Measurements from ENCODE around the gene WNT9A.

Gene WNT9A

GRCh38 chr1:227937031-227937837 lies 10.5 kb downstream of the WNT9A start:
- Histone ChIP-seq H3K9me3 (replicated peaks; ENCODE audit: low read length) (peaks cover 11% of the 10 kb centered on the region), H3K4me3 (ENCODE audit: low read length) (no peak overlapping the region), H3K9ac (ENCODE audit: low read depth, low read length) (no peak overlapping the region), H3K27me3 (ENCODE audit: control insufficient read depth, insufficient read depth, low read length) (no peaks in the 10 kb centered on the region), H3K36me3 (ENCODE audit: insufficient read depth, low read length) (no peaks in the 10 kb centered on the region), H3K4me2 (ENCODE audit: low read length) (no peak overlapping the region), H3K4me1 (ENCODE audit: control insufficient read depth, insufficient read depth, low read length) (no peaks in the 10 kb centered on the region)

DNA sequence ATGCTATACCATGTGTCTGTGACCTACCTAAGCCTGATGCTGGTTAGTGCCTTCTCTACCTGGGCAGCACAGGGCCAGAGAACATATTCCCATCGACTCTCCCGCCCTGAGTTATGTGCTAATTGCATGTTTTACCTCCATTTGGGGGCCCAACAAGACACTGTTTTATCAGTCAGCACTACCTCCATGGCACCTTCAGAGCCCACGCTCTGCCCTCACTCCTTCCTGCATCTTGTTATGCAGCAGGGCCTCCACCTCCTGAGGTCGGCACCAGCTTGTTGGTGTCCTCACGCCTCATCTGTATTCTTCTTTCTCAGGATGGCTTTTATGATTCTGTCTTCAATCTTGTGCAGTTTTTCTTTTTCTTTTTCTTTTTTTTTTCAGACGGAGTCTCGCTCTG lies 11.9 kb downstream of the WNT9A start:
- Histone ChIP-seq H3K4me1 (ENCODE audit: control insufficient read depth, insufficient read depth, low read length) (no peaks in the 10 kb centered on the region), H3K9me3 (replicated peaks; ENCODE audit: low read length) (peaks cover 11% of the 10 kb centered on the region), H3K4me2 (ENCODE audit: low read length) (no peak overlapping the region), H3K36me3 (ENCODE audit: insufficient read depth, low read length) (no peaks in the 10 kb centered on the region), H3K4me3 (ENCODE audit: low read length) (no peak overlapping the region), H3K27me3 (ENCODE audit: control insufficient read depth, insufficient read depth, low read length) (no peaks in the 10 kb centered on the region), H3K9ac (ENCODE audit: low read depth, low read length) (no peak overlapping the region)

GRCh38 chr1:227934476-227935313 lies 13.0 kb downstream of the WNT9A start:
- Histone ChIP-seq H3K9me3 (replicated peaks; ENCODE audit: low read length) (peaks cover 11% of the 10 kb centered on the region), H3K27me3 (ENCODE audit: control insufficient read depth, insufficient read depth, low read length) (no peaks in the 10 kb centered on the region), H3K4me1 (ENCODE audit: control insufficient read depth, insufficient read depth, low read length) (no peaks in the 10 kb centered on the region), H3K36me3 (ENCODE audit: insufficient read depth, low read length) (no peaks in the 10 kb centered on the region), H3K9ac (ENCODE audit: low read depth, low read length) (no peak overlapping the region), H3K4me3 (ENCODE audit: low read length) (no peak overlapping the region), H3K4me2 (ENCODE audit: low read length) (no peak overlapping the region)

DNA sequence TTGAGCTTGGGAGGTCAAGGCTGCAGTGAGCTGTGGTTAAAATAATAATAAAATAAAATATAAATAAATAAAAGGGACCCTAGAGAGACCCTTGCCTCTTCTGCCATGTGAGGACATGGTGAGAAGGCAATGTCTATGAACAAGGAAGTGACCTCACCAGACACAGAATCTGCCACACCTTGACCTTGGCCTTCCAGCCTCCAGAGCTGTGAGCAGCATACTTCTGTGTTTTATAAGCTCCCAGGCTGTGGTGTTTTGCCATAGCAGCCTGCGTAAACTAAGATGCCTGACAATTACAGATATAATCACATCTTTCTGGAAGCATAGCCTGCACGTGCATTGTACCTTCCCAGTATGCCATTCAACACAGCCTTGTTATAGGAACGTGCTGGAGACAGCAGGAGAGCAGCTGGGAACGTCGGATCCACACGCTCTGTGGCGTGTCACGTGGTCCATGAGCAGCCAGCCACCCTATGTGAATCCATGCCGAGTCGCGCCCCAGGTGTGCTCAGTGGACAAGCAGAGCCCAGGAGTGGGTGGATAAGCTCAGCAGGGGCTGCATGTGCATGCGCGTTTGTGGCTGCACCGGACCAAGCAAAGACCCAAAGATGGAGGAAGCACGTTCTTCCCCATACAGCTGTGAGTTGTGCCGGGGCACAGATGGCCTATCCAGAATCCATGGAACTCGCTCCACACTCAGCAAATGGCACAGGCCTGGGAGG lies 17.8 kb downstream of the WNT9A start:
- Histone ChIP-seq H3K27me3 (ENCODE audit: control insufficient read depth, insufficient read depth, low read length) (no peaks in the 10 kb centered on the region), H3K4me2 (ENCODE audit: low read length) (no peak overlapping the region), H3K4me3 (ENCODE audit: low read length) (no peak overlapping the region), H3K36me3 (ENCODE audit: insufficient read depth, low read length) (no peaks in the 10 kb centered on the region), H3K4me1 (ENCODE audit: control insufficient read depth, insufficient read depth, low read length) (no peaks in the 10 kb centered on the region), H3K9ac (ENCODE audit: low read depth, low read length) (no peak overlapping the region), H3K9me3 (replicated peaks; ENCODE audit: low read length) (peaks cover 5% of the 10 kb centered on the region)

- H3K27me3 ChIP-seq (ENCODE audit: control insufficient read depth, insufficient read depth, low read length): no peaks in the 10 kb centered on the region
- no peak overlapping the region for H3K4me2 ChIP-seq (ENCODE audit: low read length)
- no peaks in the 10 kb centered on the region for H3K36me3 ChIP-seq (ENCODE audit: insufficient read depth, low read length)
- H3K9ac ChIP-seq (ENCODE audit: low read depth, low read length): no peak overlapping the region
- H3K4me3 ChIP-seq (ENCODE audit: low read length): no peak overlapping the region
- H3K9me3 ChIP-seq (replicated peaks; ENCODE audit: low read length): no peaks in the 10 kb centered on the region
- H3K4me1 ChIP-seq (ENCODE audit: control insufficient read depth, insufficient read depth, low read length): no peaks in the 10 kb centered on the region
Measured at GRCh38 chr1:227928811-227929375, 18.8 kb downstream of the WNT9A start.

- no peaks in the 10 kb centered on the region for H3K27me3 ChIP-seq (ENCODE audit: control insufficient read depth, insufficient read depth, low read length)
- no peak overlapping the region for H3K9ac ChIP-seq (ENCODE audit: low read depth, low read length)
- H3K9me3 ChIP-seq (replicated peaks; ENCODE audit: low read length): no peaks in the 10 kb centered on the region
- H3K36me3 ChIP-seq (ENCODE audit: insufficient read depth, low read length): no peaks in the 10 kb centered on the region
- no peak overlapping the region for H3K4me2 ChIP-seq (ENCODE audit: low read length)
- H3K4me3 ChIP-seq (ENCODE audit: low read length): no peak overlapping the region
- H3K4me1 ChIP-seq (ENCODE audit: control insufficient read depth, insufficient read depth, low read length): no peaks in the 10 kb centered on the region
Measured at GRCh38 chr1:227927971-227928741, 19.6 kb downstream of the WNT9A start.

DNA sequence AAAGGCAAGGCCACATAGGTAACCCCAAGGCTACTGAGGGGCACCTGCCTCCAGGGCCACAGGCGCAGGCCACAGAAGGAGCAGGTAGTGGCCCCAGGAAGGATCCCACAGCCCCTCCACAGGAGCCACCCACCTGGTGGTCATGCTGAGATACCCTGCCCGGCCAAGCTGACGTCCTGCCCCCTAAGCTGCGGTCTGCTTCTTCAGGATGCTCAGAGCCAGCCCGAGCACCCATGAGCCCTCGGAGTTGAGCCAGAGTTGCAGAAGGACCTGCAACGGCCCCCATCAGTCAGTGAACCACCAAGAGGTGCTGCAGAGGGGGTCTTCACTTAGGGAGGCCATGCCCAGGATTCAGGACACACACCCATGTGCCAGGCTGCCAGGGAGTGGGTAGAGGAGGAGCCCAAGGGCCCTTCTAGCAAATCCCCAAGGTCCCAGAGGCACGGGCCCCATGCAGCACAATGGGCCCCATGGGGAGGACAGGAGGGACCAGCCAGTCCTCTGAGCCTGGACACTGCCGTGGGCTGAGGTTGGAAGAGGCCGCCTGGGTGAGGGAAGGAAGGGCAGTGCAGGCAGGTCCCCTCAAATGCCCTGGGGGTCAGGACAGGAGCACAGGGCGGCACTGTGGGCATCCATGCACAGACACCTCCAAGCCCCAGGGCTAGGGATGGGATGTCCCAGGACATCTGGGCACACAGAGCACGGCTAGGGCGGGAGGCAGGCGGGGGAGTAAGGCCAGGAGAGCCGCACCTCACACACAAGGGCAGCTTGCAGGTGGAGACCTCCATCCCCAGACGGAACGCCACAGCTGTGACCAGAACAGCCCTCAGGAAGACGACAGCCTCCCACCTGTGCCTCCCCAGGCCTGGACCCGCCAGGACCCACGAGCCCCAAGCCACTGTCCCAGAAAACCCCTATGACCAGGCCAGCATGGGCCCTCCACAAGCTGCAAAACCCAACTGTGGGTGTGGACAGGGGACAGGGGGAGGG lies 20.5 kb downstream of the WNT9A start:
- Histone ChIP-seq H3K4me2 (ENCODE audit: low read length) (no peak overlapping the region), H3K9me3 (replicated peaks; ENCODE audit: low read length) (no peaks in the 10 kb centered on the region), H3K4me3 (ENCODE audit: low read length) (no peak overlapping the region)

DNA sequence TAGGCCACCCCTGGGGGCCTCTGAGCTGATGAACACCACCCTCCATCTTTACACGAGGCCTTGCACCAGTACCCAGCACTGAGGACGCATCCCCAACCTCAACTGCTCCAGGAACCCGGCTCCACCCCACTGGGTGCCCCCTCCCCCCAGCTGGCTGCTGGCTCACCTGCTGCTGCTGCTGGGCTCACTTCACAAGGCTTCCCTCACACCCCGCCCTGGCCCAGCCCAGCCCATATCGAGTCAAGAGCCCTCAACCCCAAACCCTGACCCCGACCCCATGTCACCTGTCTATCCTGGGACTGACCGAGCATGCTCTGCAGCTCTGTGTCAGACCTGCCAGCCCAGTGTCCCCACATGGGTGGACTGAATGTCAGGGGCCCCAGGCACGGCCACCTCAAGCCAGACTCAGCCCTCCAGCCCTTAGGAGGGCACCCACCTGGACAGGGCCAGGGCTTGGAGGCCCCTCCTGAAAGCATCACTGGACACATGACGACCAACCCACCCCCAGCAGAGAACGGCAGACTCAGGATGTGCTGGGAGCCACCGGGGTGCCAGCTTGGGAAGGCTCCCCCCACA lies 21.4 kb downstream of the WNT9A start:
- Histone ChIP-seq H3K4me3 (ENCODE audit: low read length) (no peak overlapping the region), H3K36me3 (ENCODE audit: insufficient read depth, low read length) (no peaks in the 10 kb centered on the region), H3K4me2 (ENCODE audit: low read length) (no peak overlapping the region), H3K27me3 (ENCODE audit: control insufficient read depth, insufficient read depth, low read length) (no peaks in the 10 kb centered on the region), H3K9me3 (replicated peaks; ENCODE audit: low read length) (no peaks in the 10 kb centered on the region), H3K9ac (ENCODE audit: low read depth, low read length) (no peak overlapping the region), H3K4me1 (ENCODE audit: control insufficient read depth, insufficient read depth, low read length) (no peaks in the 10 kb centered on the region)

More for the DNA sequence above, 20.5 kb downstream of the WNT9A start:
- H3K36me3 ChIP-seq (ENCODE audit: insufficient read depth, low read length): no peaks in the 10 kb centered on the region
- H3K27me3 ChIP-seq (ENCODE audit: control insufficient read depth, insufficient read depth, low read length): no peaks in the 10 kb centered on the region
- no peaks in the 10 kb centered on the region for H3K4me1 ChIP-seq (ENCODE audit: control insufficient read depth, insufficient read depth, low read length)
- H3K9ac ChIP-seq (ENCODE audit: low read depth, low read length): no peak overlapping the region

GRCh38 chr1:227925582-227926198 lies 22.0 kb downstream of the WNT9A start:
- Histone ChIP-seq H3K4me1 (ENCODE audit: control insufficient read depth, insufficient read depth, low read length) (no peaks in the 10 kb centered on the region), H3K4me2 (ENCODE audit: low read length) (no peak overlapping the region), H3K9me3 (replicated peaks; ENCODE audit: low read length) (no peaks in the 10 kb centered on the region), H3K9ac (ENCODE audit: low read depth, low read length) (no peak overlapping the region), H3K4me3 (ENCODE audit: low read length) (no peak overlapping the region), H3K27me3 (ENCODE audit: control insufficient read depth, insufficient read depth, low read length) (no peaks in the 10 kb centered on the region), H3K36me3 (ENCODE audit: insufficient read depth, low read length) (no peaks in the 10 kb centered on the region)

Measured in skeletal muscle satellite cell (primary cell).